Kidney tubule cell (primary cell): ENCODE data around the gene C1R.

Experiments
- DNase-seq: peaks from one replicate; pipeline ENCODE4 v3.0.0-alpha.2; 2018; ENCODE audit warnings: low spot score

C1R gene

GRCh38 chr12:7092229-7092985 lies at the start of gene C1R:
C1R (minus strand) TSS chr12:7092445; CDS start chr12:7092388, 57 bp downstream.
- peak; percentile 67 for DNase-seq

- DNase-seq, result no peak
Measured at GRCh38 chr12:7141351-7142005, 49.2 kb upstream of the C1R start.

- no peak for DNase-seq
Measured at GRCh38 chr12:7139200-7139599, 47.0 kb upstream of the C1R start.

GRCh38 chr12:7137908-7138307 lies 45.7 kb upstream of the C1R start:
- DNase-seq, result no peak

- DNase-seq, result no peak
Measured at GRCh38 chr12:7136676-7137075, 44.4 kb upstream of the C1R start.

- DNase-seq, result no peak
Measured at GRCh38 chr12:7136071-7136470, 43.8 kb upstream of the C1R start.

GRCh38 chr12:7134396-7135166 lies 42.3 kb upstream of the C1R start:
- DNase-seq, result no peak

GRCh38 chr12:7131502-7131866 lies 39.2 kb upstream of the C1R start:
- DNase-seq, result peak; percentile 53

GRCh38 chr12:7130701-7131501 lies 38.7 kb upstream of the C1R start:
- DNase-seq, result peak; percentile 77

- DNase-seq, result peak; percentile 80
Measured at GRCh38 chr12:7129872-7130691, 37.8 kb upstream of the C1R start, which contains the start of gene CLSTN3. CLSTN3 (plus strand) TSS chr12:7130371; CDS start chr12:7130649, 278 bp downstream.

GRCh38 chr12:7129287-7129871 lies 37.1 kb upstream of the C1R start:
- DNase-seq, result no peak

- DNase-seq, result peak; percentile 37
Measured at GRCh38 chr12:7128681-7129286, 36.5 kb upstream of the C1R start, which contains the start of gene RBP5. RBP5 (minus strand) TSS chr12:7128889; CDS start chr12:7128775, 114 bp downstream.

GRCh38 chr12:7127916-7128626 lies 35.8 kb upstream of the C1R start:
- peak; percentile 1 for DNase-seq

GRCh38 chr12:7125632-7126227 lies 33.5 kb upstream of the C1R start:
- DNase-seq, result no peak

- DNase-seq, result no peak
Measured at GRCh38 chr12:7123806-7124522, 31.7 kb upstream of the C1R start.

GRCh38 chr12:7122811-7123769 lies 30.8 kb upstream of the C1R start:
- DNase-seq, result no peak

GRCh38 chr12:7121324-7121723 lies 29.1 kb upstream of the C1R start:
- no peak for DNase-seq
